ENCODE data around the gene TBCK.
"Not testable (repeated sequence)": the region's sequence is repeated elsewhere in the genome, so short reads cannot be mapped to it uniquely, and the experiment has no call there.

TBCK gene

GRCh38 chr4:106315968-106316772 lies at the start of gene TBCK, which contains the start of gene AIMP1:
TSS of gene TBCK (minus strand) at chr4:106316209. CDS start at chr4:106308960, 7,249 bp downstream.
TSS of gene AIMP1 (plus strand) at chr4:106316550. CDS start at chr4:106325010, 8,460 bp downstream.
- DNase-seq: peak; percentile 90

- no peak for DNase-seq
These were observed 49.6 kb upstream of the TBCK start for GRCh38 chr4:106365613-106366012.

- DNase-seq: no peak
These were observed 48.3 kb upstream of the TBCK start for GRCh38 chr4:106364282-106364681.

- no peak for DNase-seq
These were observed 46.2 kb upstream of the TBCK start for GRCh38 chr4:106362086-106362825.

- DNase-seq: no peak
These were observed 42.9 kb upstream of the TBCK start for GRCh38 chr4:106358899-106359298.

GRCh38 chr4:106355193-106355592 lies 39.2 kb upstream of the TBCK start:
- no peak for DNase-seq

GRCh38 chr4:106353786-106354185 lies 37.8 kb upstream of the TBCK start:
- DNase-seq: no peak

- no peak for DNase-seq
These were observed 35.0 kb upstream of the TBCK start for GRCh38 chr4:106351016-106351415.

GRCh38 chr4:106347167-106347566 lies 31.2 kb upstream of the TBCK start:
- DNase-seq: no peak

- DNase-seq: no peak
These were observed 28.6 kb upstream of the TBCK start for GRCh38 chr4:106344647-106344970.

GRCh38 chr4:106343865-106344646 lies 28.0 kb upstream of the TBCK start:
- DNase-seq: no peak

GRCh38 chr4:106340774-106341173 lies 24.8 kb upstream of the TBCK start:
- DNase-seq: no peak

GRCh38 chr4:106339431-106339830 lies 23.4 kb upstream of the TBCK start:
- no peak for DNase-seq

- DNase-seq: no peak
These were observed 22.7 kb upstream of the TBCK start for GRCh38 chr4:106338671-106339070.

GRCh38 chr4:106337916-106338315 lies 21.9 kb upstream of the TBCK start:
- no peak for DNase-seq

GRCh38 chr4:106336618-106337017 lies 20.6 kb upstream of the TBCK start:
- DNase-seq: no peak

GRCh38 chr4:106334741-106335470 lies 18.9 kb upstream of the TBCK start:
- no peak for DNase-seq

GRCh38 chr4:106333186-106333585 lies 17.2 kb upstream of the TBCK start:
- no peak for DNase-seq

GRCh38 chr4:106329041-106329618 lies 13.1 kb upstream of the TBCK start:
- no peak for DNase-seq

GRCh38 chr4:106325800-106326199 lies 9.8 kb upstream of the TBCK start:
- no peak for DNase-seq

GRCh38 chr4:106323119-106323518 lies 7.1 kb upstream of the TBCK start:
- no peak for DNase-seq

GRCh38 chr4:106321814-106322213 lies 5.8 kb upstream of the TBCK start:
- not testable (repeated sequence) for DNase-seq

Measured in GDM1 (cell line).